Caki2 (cell line): Measurements from ENCODE around the gene CHKA. TPM values are rescaled to one million over a fixed set of nuclear protein-coding genes. Genes with fewer than 3 reads are reported as not detected.

ENCODE experiments used
- DNase-seq: peaks from one replicate; pipeline ENCODE4 v3.0.0-alpha.2; 2015; ENCODE audit warnings: low read depth
- in situ Hi-C: cut with HindIII; loops from 2 replicates; pipeline ENCODE4 v1.10.0; 2016; ENCODE audit warnings: low sequenced_read_pairs, low pct_unique_long_range_greater_than_20kb, mixed read lengths
- total RNA-seq: library from RNA; depleted of rRNA; stranded (reverse); fragments of >200 nt; shearing (Covaris generic); gene quantifications from 2 replicates; pipeline ENCODE4 v1.2.3, GENCODE V29; 2014; ENCODE audit warnings: low replicate concordance; rRNA removed

CHKA gene
- total RNA-seq = 24.0 and 41.2 TPM in 2 replicates

- in situ Hi-C loops = no loop called here
- peak; percentile 90 for DNase-seq
Measured at GRCh38 chr11:68121067-68121899, at the start of gene CHKA. Gene CHKA (minus strand): TSS chr11:68121388. CDS start chr11:68121177, 211 bp downstream.

- in situ Hi-C loops = no loop called here
- no peak for DNase-seq
Measured at GRCh38 chr11:68169442-68169841, 48.3 kb upstream of the CHKA start.

GRCh38 chr11:68168694-68169093 lies 47.5 kb upstream of the CHKA start:
- peak; percentile 41 for DNase-seq
- in situ Hi-C loops = no loop called here

GRCh38 chr11:68167474-68167873 lies 46.3 kb upstream of the CHKA start:
- in situ Hi-C loops = no loop called here
- no peak for DNase-seq

GRCh38 chr11:68166969-68167368 lies 45.8 kb upstream of the CHKA start:
- no peak for DNase-seq
- in situ Hi-C loops = no loop called here

- DNase-seq = no peak
- in situ Hi-C loops = no loop called here
Measured at GRCh38 chr11:68165601-68166000, 44.4 kb upstream of the CHKA start.

- peak; percentile 28 for DNase-seq
- in situ Hi-C loops = no loop called here
Measured at GRCh38 chr11:68164437-68164836, 43.2 kb upstream of the CHKA start.

- DNase-seq = no peak
- in situ Hi-C loops = no loop called here
Measured at GRCh38 chr11:68163691-68164090, 42.5 kb upstream of the CHKA start.

- peak; percentile 39 for DNase-seq
- in situ Hi-C loops = no loop called here
Measured at GRCh38 chr11:68160100-68160695, 39.0 kb upstream of the CHKA start.

- DNase-seq = no peak
- in situ Hi-C loops = no loop called here
Measured at GRCh38 chr11:68159665-68160064, 38.5 kb upstream of the CHKA start.

- no peak for DNase-seq
- in situ Hi-C loops = no loop called here
Measured at GRCh38 chr11:68159161-68159560, 38.0 kb upstream of the CHKA start.

- in situ Hi-C loops = no loop called here
- DNase-seq = no peak
Measured at GRCh38 chr11:68158580-68158979, 37.4 kb upstream of the CHKA start.

GRCh38 chr11:68153742-68154141 lies 32.6 kb upstream of the CHKA start:
- DNase-seq = no peak
- in situ Hi-C loops = no loop called here

GRCh38 chr11:68150037-68150436 lies 28.8 kb upstream of the CHKA start:
- in situ Hi-C loops = no loop called here
- DNase-seq = no peak

GRCh38 chr11:68149417-68149816 lies 28.2 kb upstream of the CHKA start:
- no peak for DNase-seq
- in situ Hi-C loops = no loop called here

- DNase-seq = no peak
- in situ Hi-C loops = no loop called here
Measured at GRCh38 chr11:68148879-68149278, 27.7 kb upstream of the CHKA start.

- DNase-seq = no peak
- in situ Hi-C loops = no loop called here
Measured at GRCh38 chr11:68148071-68148805, 27.1 kb upstream of the CHKA start.

- DNase-seq = peak; percentile 78
- in situ Hi-C loops = no loop called here
Measured at GRCh38 chr11:68146704-68147474, 25.7 kb upstream of the CHKA start.
